NCI-H524 (cell line): ENCODE results near the gene TMEM240.

ENCODE experiments used
- DNase-seq, 2 experiments: peaks; one replicate each; lab custom pipeline; 2025; lab: John Stamatoyannopoulos, UW

TMEM240 gene

GRCh38 chr1:1540090-1540817 lies at the start of gene TMEM240:
Gene TMEM240 (minus strand): TSS chr1:1540624. CDS start chr1:1540346, 278 bp downstream.
- no peak for DNase-seq

GRCh38 chr1:1583347-1584010 lies 43.1 kb upstream of the TMEM240 start:
- DNase-seq, result no peak

GRCh38 chr1:1582585-1583346 lies 42.3 kb upstream of the TMEM240 start:
- DNase-seq, result no peak

- DNase-seq, result no peak
Observed at GRCh38 chr1:1578371-1578940, 38.0 kb upstream of the TMEM240 start.

GRCh38 chr1:1577367-1578011 lies 37.1 kb upstream of the TMEM240 start:
- DNase-seq, result no peak

GRCh38 chr1:1574721-1575537 lies 34.5 kb upstream of the TMEM240 start, which contains the start of gene SSU72:
Gene SSU72 (minus strand): TSS chr1:1574863. CDS start chr1:1574557, 306 bp downstream.
- peak; percentile 64 to 84 for DNase-seq

GRCh38 chr1:1573843-1574720 lies 33.7 kb upstream of the TMEM240 start:
- peak in 1 of 2 experiments; percentile 67 for DNase-seq

- DNase-seq, result no peak
Observed at GRCh38 chr1:1569341-1569740, 28.9 kb upstream of the TMEM240 start.

- peak in 1 of 2 experiments; percentile 30 for DNase-seq
Observed at GRCh38 chr1:1567891-1568291, 27.5 kb upstream of the TMEM240 start.

- DNase-seq, result no peak
Observed at GRCh38 chr1:1567152-1567875, 26.9 kb upstream of the TMEM240 start.

GRCh38 chr1:1565340-1565739 lies 24.9 kb upstream of the TMEM240 start:
- DNase-seq, result no peak

- DNase-seq, result no peak
Observed at GRCh38 chr1:1564268-1564667, 23.8 kb upstream of the TMEM240 start.

- no peak for DNase-seq
Observed at GRCh38 chr1:1563688-1564087, 23.3 kb upstream of the TMEM240 start.

GRCh38 chr1:1562556-1563195 lies 22.3 kb upstream of the TMEM240 start:
- peak; percentile 92 to 97 for DNase-seq

GRCh38 chr1:1561801-1562470 lies 21.5 kb upstream of the TMEM240 start:
- DNase-seq, result no peak

- DNase-seq, result no peak
Observed at GRCh38 chr1:1560178-1560577, 19.8 kb upstream of the TMEM240 start.

GRCh38 chr1:1559066-1559465 lies 18.6 kb upstream of the TMEM240 start:
- no peak for DNase-seq

- DNase-seq, result no peak
Observed at GRCh38 chr1:1558591-1558990, 18.2 kb upstream of the TMEM240 start.
